Fibroblast of lung (primary cell): ENCODE results near the gene KCNMA1.

Experiments
- CTCF ChIP-seq, 2 donors: IDR thresholded peaks in 1 of 2; conservative IDR thresholded peaks in 1 of 2; 1 replicate in 1 of 2; 2 replicates in 1 of 2; pipeline ENCODE4 v1.5.1; 2011 to 2012; ENCODE audit warnings: low read length in 2 of 2, control low read depth in 1 of 2, inconsistent platforms in 1 of 2, low read depth in 1 of 2, mild to moderate bottlenecking in 1 of 2
- EZH2 ChIP-seq: IDR thresholded peaks from 2 replicates; pipeline ENCODE4 v1.5.1; 2012; ENCODE audit warnings: low read length, control low read depth, mild to moderate bottlenecking; ENCODE audit errors: missing control alignments

- no peak for TF ChIP-seq CTCF (conservative IDR thresholded peaks at IDR 0.05 in 1 of 2, IDR thresholded peaks at IDR 0.05 in 1 of 2; ENCODE audit: low read depth in 1 of 2, low read length in 2 of 2)
- no peak for TF ChIP-seq EZH2
Observed at GRCh38 chr10:77405771-77406241, 231.8 kb downstream of the KCNMA1 start.
